ENCODE data around the gene SUCO. TPM values are rescaled to one million over a fixed set of nuclear protein-coding genes. Genes with fewer than 3 reads are reported as not detected.

The SUCO gene
- total and polyA plus RNA-seq, 2 experiments from 2014 or later, result 18.0 to 49.8 TPM

- Mint-ChIP-seq H3K4me3 (no peak overlapping the region), H3K27ac (peak overlapping the region; percentile 49; the same call in 1 of the 2 replicates), H3K4me1 (peaks cover 56% of the 10 kb centered on the region), H3K27me3 (ENCODE audit: insufficient read depth, low read depth, poor library complexity) (peaks cover 6% of the 10 kb centered on the region), H3K9me3 (no peaks in the 10 kb centered on the region), H3K36me3 (ENCODE audit: low read depth) (no peaks in the 10 kb centered on the region)
- Histone ChIP-seq H3K4me1 (ENCODE audit: insufficient read depth) (peaks cover 53% of the 10 kb centered on the region), H3K27ac (ENCODE audit: low read depth) (no peak overlapping the region), H3K79me2 (replicated peaks; ENCODE audit: insufficient read depth) (peaks cover 78% of the 10 kb centered on the region), H3K27me3 (ENCODE audit: insufficient read depth) (no peaks in the 10 kb centered on the region), H3K4me3 (no peak overlapping the region), H4K20me1 (replicated peaks; ENCODE audit: insufficient read depth) (no peaks in the 10 kb centered on the region), H3K4me2 (0 out of 2 replicates have a peak overlapping the region, but pooled peaks have one; percentile 84), H3K36me3 (ENCODE audit: insufficient read depth) (no peaks in the 10 kb centered on the region), H3K9me2 (ENCODE audit: insufficient read depth) (no peaks in the 10 kb centered on the region), H2AFZ (no peak overlapping the region), H3F3A (replicated peaks; ENCODE audit: low read depth) (no peaks in the 10 kb centered on the region)
- TF ChIP-seq EZH2phosphoT487 (IDR thresholded peaks at IDR 0.05; ENCODE audit: unreplicated experiment) (no peak), JUNB (IDR thresholded peaks at IDR 0.05; ENCODE audit: unreplicated experiment) (no peak), REST (IDR thresholded peaks at IDR 0.05; ENCODE audit: unreplicated experiment) (no peak), ZNF331 (CRISPR knock-in tag; IDR thresholded peaks at IDR 0.05; ENCODE audit: low read depth) (no peak), ZNF462 (CRISPR knock-in tag; IDR thresholded peaks at IDR 0.05) (no peak), EZH2 (IDR thresholded peaks at IDR 0.05; ENCODE audit: low read depth, unreplicated experiment) (no peak), ZNF114 (CRISPR knock-in tag; IDR thresholded peaks at IDR 0.05) (no peak), ETS1 (IDR thresholded peaks at IDR 0.05) (no peak), NANOG (IDR thresholded peaks at IDR 0.05; ENCODE audit: borderline replicate concordance) (no peak), CTCF (conservative IDR thresholded peaks at IDR 0.05; ENCODE audit: low read depth in 2 of 2) (no peak), STAT1 (IDR thresholded peaks at IDR 0.05; ENCODE audit: unreplicated experiment) (no peak), CREB1 (CRISPR knock-in tag; IDR thresholded peaks at IDR 0.05; ENCODE audit: low read depth) (no peak), POLR2AphosphoS5 (IDR thresholded peaks at IDR 0.05; ENCODE audit: low read depth) (no peak)
- ATAC-seq (no peak), DNase-seq (ENCODE audit: low spot score) (no peak)
Observed at GRCh38 chr1:172536256-172536655, 3.3 kb downstream of the SUCO start.
